ENCODE data around the gene RBM34.

Gene RBM34

DNA sequence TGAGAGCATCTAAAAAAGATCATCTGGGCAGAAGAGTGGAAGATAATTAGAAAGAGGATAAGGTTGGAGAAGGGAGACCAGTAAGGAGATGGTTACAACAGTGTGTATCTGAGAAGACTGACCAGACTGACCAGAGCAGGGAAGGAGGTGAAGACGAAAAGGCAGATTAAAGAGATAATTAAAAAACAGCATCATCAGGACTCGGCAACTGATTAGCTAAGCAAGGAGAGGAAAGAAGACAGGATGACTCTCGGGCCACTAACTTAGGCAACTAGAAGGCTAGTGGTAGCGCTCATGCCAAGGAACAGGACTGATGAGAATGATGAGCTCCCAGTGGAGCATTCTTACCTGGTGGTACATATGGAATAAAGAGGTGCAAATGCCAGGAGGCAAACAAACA, 3.9 kb downstream of the RBM34 start:
- H3K27ac ChIP-seq, result no peak overlapping the region
- no peak for DNase-seq (ENCODE audit: low read depth, low spot score)

DNA sequence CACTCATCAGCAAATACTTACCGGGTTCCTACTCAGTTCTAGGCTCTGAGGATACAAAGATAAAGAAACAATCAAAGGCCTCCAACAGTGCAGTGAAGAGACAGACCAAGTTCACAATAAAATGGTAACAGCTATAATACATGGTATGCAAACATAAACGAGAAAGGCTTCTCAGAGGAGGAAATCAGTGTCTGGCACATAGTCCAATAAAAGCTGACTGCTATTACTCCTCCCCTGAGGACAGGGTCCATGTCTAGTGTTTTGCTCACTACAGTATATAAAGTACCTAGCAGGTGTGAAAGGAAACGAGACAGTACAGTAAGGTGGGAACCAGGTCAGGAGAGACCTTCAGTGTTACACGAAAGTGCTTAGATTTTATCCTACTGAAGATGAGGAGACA, 4.3 kb downstream of the RBM34 start:
- no peak overlapping the region for H3K27ac ChIP-seq

DNA sequence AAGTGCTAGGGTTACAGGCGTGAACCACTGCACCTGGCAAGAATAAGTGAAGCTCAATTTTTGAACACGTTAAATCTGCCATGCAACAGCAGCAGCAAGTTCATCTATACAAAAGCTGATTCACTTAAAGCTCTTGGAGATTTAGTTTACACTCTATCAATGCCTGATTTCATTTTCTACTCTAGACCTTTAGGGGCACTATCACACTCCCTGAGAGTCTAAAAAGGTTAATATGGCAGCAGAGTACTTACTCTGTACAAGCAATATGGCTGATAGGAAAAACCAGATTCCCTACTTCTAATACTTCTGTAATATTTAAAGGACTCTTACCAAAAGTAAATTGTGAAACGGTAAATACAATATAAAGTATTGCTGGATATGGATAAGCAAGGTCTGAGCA, 4.8 kb downstream of the RBM34 start:
- DNase-seq (ENCODE audit: low read depth, low spot score), result no peak
- no peak overlapping the region for H3K27ac ChIP-seq

More for the DNA sequence above, 4.3 kb downstream of the RBM34 start:
- DNase-seq (ENCODE audit: low read depth, low spot score), result no peak

DNA sequence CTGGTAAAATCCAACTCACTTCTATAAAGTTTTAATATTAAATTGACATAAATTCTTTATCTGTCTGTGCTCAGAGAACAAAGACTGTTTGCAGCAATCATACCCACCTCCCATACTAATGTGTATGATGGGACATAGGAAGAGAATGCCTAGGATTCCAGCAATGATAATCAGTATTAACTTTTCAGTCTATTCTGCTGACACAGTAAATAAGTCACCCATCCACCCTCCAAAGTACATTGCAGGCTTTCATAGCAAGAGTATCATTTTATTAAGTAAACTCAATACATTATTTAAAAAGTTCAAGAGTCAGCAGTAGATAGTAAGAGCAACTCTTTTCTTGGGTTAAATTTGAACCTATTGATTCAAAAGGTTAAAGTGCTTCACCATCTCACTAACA, 8.8 kb downstream of the RBM34 start:
- H3K27ac ChIP-seq, result no peak overlapping the region
- DNase-seq (ENCODE audit: low read depth, low spot score), result no peak

DNA sequence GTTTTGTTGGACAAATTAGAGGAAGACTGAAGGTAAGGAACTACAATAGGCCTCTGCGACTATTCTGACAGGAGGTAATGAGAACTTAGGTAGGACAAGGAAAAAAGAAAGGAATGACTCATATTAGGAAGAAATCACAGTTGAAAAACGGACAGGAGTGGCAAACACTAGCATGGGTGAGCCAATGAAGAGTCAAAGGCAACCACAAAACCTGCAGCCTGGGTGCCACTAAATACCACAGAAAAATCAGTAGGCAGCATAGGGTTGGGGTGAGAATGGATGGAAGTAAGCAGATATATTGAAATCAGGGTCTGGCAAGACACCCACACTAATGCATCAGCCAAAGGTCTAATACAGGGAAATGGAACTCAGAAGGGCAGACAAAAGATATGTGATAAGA, 10.0 kb downstream of the RBM34 start:
- peak overlapping the region; percentile 19 for H3K27ac ChIP-seq
- no peak for DNase-seq (ENCODE audit: low read depth, low spot score)

DNA sequence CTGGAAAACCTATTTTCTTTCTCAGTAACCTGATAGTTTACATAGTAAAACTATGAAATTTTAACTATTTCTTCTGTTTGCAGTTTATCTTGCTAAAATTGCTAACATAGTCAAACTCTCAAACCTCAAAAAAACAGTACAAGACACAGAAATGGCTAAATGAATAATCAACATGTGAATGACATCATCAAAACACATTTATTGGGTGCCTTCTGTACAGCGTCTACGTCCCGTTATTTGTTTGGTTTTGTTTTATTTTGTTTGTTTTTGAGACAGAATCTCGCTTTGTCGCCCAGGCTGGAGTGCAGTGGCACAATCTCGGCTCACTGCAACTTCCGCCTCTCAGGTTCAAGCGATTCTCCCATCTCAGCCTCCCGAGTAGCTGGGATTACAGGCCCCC, 11.2 kb downstream of the RBM34 start:
- H3K27ac ChIP-seq, result no peak overlapping the region
- no peak for DNase-seq (ENCODE audit: low read depth, low spot score)

DNA sequence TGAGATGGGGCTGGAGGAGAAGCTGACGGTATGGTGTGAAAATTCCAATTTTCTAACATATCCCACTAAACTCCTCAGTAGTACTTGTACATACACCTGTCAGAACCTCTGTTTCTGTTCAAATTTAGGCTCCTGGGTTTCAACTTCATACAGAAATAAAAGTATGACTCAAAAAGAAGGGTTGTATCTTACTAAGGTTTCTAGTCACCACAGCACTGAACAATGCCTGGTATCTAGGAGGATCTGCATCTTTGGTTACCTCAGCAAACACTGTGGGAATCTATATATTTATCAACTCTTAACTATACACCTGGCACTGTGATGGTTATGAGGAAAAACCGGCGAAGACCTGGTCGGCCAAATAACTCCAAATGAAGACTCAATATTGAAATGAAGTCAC, 13.8 kb downstream of the RBM34 start:
- no peak for DNase-seq (ENCODE audit: low read depth, low spot score)
- no peak overlapping the region for H3K27ac ChIP-seq

DNA sequence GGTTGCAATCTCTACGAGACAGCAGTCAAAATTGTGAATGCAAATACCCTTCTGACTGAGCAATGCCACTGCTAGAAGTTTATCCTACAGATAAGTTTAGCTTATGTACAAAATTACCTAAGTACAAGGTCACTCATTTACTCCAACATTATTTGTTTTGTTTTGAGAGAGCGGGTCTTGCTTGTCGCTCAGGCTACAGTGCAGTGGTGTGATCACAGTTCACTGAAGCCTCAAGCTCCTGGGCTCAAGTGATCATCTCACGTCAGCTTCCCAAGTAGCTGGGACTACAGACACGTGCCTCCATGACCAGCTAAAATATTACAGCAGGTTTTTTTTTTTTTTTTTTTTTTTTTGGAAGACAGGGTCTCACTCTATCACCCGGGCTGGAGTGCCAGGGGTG, 15.4 kb downstream of the RBM34 start:
- H3K27ac ChIP-seq, result no peak overlapping the region
- DNase-seq (ENCODE audit: low read depth, low spot score), result no peak

DNA sequence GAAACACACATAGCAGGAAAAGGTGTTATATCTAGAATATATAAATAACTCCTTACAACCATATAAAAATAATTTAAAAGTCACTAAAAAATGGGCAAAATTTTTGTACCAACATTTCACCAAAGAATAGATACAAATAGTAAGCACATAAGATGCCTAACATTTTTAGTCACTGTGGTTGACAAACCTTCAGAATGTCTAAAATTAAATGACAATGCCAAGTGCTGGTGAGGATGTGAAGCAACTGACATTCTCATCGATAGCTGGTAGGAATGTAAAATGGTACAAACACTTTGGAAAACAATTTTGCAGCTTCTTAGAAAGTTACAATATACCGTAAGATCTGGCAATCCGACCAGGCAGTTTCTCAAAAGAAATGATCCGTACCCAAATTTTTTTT, 18.1 kb downstream of the RBM34 start:
- no peak for DNase-seq (ENCODE audit: low read depth, low spot score)
- H3K27ac ChIP-seq, result no peak overlapping the region

DNA sequence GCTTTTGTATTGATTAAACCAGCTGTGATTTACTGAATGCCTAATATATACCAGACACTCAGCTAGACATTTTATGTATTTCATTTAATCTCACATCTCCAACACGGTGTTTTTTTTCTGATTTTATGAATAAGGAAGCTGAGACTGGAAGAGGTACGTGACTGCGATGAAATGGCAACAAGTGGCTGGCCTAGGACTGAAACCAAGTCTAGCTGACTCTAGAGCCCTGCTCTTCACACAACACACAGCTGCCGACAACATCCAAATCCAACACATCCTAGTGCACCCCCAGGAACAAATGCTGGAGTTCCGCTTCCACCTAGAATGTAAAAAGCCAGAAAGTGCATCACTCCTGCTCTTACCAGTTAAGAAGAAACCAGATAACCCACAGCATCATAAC, 21.7 kb downstream of the RBM34 start:
- no peak overlapping the region for H3K27ac ChIP-seq
- DNase-seq (ENCODE audit: low read depth, low spot score), result no peak

DNA sequence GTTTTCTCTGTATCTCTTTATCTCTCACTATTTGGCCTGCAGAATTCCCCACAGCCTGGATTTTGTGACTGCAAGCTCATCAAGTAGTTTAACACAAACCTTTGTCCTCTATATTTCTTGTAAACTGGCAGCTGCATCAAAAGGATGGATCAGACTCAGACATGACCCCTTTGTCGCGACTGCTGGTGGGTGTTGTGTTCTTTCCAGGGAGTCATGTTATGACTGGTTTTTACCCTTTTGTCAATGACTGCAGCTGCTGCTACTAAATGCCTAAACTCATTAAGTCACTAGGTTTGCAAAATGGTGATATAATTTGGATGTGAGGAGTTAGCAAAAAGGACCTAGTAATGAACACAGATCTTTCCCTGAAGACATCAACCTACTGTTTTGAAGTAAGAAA, 22.2 kb downstream of the RBM34 start:
- H3K27ac ChIP-seq, result no peak overlapping the region

DNA sequence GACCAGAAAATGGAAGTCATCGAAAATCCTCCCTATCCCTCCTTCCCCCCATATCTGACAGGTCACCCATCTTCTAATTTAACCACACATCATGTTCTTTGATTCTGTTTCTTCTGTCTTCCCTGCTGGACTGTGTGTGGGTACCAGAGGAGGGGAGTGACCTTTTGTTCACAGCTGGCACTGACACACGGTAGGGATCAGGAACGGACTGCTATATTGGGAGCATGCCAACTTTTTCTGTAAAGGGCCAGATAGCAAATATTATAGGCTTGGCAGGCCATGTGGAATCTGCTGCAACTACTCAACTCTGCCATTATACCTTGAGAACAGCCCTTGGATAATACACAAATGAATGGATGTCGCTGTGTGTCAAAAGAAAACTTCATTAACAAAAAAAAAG, 24.9 kb downstream of the RBM34 start:
- no peak for DNase-seq (ENCODE audit: low read depth, low spot score)
- H3K27ac ChIP-seq, result no peak overlapping the region

More for the DNA sequence above, 22.2 kb downstream of the RBM34 start:
- no peak for DNase-seq (ENCODE audit: low read depth, low spot score)

DNA sequence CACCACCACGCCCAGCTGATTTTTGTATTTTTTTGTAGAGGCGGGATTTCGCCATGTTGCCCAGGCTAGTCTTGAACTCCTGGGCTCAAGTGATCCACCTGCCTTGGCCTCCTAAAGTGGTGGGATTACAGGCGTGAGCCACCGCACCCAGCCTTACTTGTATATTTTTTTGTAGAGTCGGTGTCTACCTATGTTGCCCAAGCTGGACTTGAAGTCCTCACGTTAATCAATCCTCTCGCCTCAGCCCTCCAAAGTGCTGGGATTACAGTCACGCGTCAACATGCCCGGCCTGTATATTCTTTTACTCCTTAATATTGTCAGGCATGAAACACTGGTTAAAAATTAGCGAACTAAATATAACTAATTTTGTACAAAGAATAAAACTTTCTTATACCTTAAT, 26.9 kb downstream of the RBM34 start:
- no peak for DNase-seq (ENCODE audit: low read depth, low spot score)
- no peak overlapping the region for H3K27ac ChIP-seq

DNA sequence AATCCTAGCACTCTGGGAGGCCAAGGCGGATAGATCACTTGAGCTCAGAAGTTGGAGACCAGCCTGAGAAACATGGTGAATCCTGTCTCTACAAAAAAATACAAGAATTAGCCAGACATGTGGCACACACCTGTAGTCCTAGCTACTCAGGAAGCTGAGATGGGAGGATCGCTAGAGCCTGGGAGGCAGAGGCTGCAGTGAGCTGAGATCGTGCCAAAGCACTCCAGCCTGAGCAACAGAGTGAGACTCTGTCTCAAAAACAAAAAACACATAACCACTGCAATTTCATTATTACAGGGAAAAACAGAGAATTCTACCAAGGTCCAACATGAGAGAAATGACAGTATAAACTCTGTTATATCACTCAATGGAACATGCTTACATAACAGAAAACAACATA, 28.0 kb downstream of the RBM34 start:
- no peak overlapping the region for H3K27ac ChIP-seq
- DNase-seq (ENCODE audit: low read depth, low spot score), result no peak

DNA sequence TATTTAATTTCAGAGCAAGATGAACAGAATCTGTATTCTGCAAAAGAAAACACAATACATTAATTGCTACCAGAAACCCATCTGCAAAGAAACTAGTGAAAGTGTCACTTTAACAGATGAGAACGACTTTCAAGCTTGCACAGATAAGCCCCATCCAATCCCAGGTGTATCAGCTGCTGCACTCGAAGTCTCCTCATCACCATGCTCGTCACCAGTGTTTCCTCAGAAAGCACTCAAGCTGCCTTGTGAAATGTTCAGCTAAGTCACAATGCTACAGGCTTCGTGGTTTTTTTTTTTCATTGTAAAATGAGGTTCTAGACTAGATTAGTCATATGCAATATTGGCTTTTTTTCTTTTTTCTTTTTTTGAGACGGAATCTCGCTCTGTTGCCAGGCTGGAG, 29.1 kb downstream of the RBM34 start:
- no peak for DNase-seq (ENCODE audit: low read depth, low spot score)
- no peak overlapping the region for H3K27ac ChIP-seq

DNA sequence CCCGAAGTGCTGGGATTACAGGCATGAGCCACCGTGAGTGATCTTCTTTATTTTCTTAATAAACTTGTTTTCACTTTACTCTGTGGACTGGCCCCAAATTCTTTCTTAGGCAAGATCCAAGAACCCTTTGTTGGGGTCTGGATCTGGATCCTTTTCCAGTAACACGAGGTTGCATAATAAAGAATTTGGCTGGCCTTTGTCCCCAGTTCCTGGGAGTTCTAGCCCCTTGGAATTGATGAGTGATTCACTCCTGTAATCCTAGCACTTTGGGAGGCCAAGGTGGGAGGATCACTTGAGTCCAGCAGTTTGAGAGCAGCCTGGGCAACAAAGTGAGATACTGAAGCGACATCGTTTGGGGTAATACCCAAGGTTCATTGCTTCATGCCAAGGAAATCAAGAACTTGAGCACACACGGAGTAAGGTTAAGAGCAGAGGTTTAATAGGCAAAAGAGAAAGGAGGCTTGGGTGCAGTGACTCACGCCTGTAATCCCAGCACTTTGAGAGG, 30.2 kb downstream of the RBM34 start:
- no peak for DNase-seq (ENCODE audit: low read depth, low spot score)
- no peak overlapping the region for H3K27ac ChIP-seq

DNA sequence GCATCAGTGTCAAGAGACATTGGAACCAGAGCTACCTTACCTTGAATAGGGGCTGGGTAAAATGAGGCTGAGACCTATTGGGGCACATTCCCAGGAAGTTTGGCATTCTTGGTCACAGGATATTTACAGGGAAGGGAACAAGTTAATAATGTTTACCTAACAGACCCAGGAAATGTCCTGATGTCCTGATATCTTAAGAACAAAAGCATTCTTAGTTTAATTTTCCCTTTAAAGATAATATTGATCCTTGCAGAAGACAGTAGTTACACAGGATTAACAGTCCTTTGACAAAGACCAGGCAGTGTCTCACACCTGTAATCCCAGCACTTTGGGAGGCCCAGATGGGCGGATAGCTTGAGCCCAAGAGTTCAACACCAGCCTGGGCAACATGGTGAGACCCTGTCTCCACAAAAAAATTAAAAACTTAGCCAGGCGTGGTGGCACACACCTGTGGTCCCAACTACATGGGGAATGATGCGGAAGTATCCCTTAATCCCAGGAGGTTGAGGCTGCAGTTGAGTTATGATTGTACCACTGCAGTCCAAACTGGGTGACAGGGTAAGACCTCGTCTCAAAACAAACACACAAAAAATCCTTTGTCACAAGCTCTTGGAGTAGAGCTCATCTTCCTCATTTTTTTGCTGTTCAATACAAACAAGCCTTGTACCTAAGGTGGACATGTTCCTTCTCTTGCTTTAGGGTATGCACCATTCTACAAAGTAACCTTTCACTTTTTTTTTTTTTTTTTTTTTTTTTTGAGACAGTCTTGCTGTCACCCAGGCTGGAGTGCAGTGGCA, 31.1 kb downstream of the RBM34 start:
- H3K27ac ChIP-seq, result peak overlapping the region; percentile 70
- DNase-seq (ENCODE audit: low read depth, low spot score), result no peak

DNA sequence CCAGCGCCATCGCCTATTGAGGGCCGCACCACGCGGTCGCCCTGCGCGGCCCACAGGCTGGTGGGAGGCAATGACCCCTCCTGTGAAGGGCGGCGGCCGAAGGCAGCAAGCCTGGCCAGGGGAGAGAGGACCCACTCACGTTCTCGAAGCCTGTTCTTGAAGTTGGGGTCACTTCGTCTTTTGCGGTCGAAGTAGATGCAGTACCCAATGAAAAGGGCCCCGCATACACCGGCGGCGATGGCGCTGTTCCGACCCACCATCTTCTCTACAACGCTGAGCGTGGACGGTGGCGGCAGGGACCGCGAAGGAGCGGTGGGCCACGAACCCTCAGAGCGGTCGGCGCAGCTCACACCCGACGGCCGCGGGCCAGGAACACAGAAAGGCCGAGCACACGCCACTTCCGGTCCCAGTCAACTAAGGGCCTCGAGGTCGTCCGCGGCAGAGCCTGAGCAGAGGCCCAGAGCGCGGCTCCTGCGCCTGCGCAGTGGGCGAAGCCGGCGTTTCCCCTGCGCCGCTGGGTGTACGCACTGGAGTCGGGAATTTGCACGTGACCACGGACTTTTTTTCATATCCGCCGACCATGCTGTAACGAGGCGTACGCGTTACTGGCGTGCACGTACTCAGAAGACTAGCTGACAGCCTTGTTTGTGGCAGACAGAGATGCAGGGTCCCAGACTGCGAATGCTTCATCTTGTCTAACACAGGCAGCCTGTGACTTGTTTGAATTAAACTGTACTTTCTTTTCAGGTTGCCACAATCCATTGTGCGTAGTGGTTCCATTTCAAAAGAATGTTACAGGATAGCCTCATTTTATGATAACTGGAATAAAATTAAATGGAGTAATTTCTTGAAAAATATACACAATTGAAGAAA, 32.4 kb downstream of the RBM34 start, which contains the start of gene TOMM20:
Gene TOMM20 (minus strand): TSS at position 382 of the 873 bp plus-strand sequence. CDS start 122 bp downstream, at position 260.
- DNase-seq (ENCODE audit: low read depth, low spot score), result peak; percentile 80
- peak within 1 kb of the TSS; percentile 70 for H3K27ac ChIP-seq

DNA sequence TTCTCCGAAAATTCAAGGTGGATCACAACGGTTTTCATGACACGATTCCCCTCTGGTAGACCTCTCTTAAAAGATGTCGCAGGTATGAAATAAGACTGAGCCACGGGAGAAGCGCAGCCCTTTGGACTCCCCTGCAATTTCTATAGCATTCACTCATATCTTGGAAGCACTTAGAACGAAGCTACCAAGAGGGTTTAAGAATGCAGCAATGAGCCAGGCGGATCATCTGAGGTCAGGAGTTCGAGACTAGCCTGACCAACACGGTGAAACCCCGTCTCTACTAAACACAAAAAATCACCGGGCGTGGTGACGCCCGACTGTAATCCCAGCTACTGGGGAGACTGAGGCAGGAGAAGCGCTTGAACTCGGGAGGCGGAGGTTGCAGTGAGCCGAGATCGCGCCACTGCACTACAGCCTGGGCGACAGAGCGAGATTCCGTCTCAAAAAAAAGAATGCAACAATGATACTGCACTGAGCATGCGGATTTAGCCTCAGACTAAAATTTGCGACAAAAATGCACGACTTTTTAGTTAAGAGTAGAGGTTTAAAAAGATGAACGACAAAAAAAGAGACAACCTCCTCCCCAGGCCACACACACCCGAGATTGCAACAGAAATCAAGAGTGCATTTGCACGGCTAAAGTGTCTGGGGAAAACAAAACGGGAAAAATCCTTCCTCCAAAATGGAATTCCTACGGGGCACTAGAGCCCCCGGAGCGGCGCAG, 33.2 kb downstream of the RBM34 start:
- peak overlapping the region; percentile 70 for H3K27ac ChIP-seq
- no peak for DNase-seq (ENCODE audit: low read depth, low spot score)

DNA sequence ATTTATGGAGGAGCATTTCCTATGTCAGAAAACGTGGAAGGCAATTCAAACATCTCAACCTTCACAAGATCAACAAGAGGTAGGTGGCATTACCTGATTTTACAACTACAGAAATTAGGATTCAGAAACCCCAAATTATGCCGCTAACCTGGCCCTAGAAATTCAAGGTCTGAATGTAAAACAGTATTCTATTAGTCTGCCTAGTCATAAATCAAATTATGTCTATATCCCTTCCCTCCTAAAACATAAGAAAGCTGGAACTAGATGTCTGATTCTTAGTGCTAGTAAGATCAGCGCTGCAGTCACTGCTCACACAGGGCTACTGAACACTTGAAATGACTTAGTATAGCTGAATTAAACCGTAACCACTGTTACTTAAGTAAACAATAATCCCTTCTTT, 33.8 kb downstream of the RBM34 start:
- DNase-seq (ENCODE audit: low read depth, low spot score), result no peak
- peak overlapping the region; percentile 70 for H3K27ac ChIP-seq

DNA sequence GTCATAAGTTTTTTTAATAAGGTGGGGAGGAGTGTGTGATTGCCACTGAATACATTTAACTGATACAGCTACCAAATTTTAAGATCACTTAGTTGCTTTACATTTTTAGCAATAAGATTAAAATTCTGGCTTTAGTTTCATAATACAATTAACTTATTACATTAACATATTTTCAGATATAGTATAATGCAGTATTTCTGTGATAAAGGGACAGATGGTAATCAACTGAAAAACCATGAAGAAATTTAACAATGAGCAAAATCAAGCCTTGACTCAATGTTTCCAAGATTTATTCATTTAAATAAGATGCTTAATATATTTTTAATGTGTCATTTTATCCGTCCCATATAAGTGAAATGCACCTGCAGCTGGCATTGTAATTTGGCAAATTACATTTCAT, 36.4 kb downstream of the RBM34 start:
- no peak for DNase-seq (ENCODE audit: low read depth, low spot score)
- no peak overlapping the region for H3K27ac ChIP-seq
